GM21723 (cell line): ENCODE results near the gene IGSF21.

ENCODE experiments used
- ATAC-seq: cut with Tn5 transposase; IDR thresholded peaks from one replicate; pipeline ENCODE4 v1.9.1; 2021; ENCODE audit warnings: mild to moderate bottlenecking, moderate library complexity; ENCODE audit not compliant: unreplicated experiment

Gene IGSF21

GRCh38 chr1:18203645-18204044 is 96.0 kb downstream of the IGSF21 start:
- no peak for ATAC-seq

DNA sequence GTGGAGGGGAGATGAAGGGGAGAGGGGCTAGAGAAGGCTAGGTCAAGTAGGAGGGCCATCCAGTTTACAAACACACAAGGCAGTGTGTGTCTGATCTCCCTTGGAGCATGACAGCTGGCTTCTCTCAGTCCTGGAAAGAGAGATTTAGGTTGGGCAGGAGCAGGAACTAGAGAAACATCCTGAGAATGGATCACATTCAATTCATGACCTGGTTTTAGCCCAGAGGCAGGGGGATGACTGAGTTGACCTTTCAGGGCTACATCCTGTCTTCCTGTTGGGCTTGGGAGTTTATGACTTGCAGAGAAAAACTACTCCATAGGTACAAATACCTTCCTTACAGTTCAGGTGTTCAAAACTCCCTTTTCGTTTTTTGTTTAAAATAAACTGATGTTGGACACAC is 97.0 kb downstream of the IGSF21 start:
- ATAC-seq: no peak

DNA sequence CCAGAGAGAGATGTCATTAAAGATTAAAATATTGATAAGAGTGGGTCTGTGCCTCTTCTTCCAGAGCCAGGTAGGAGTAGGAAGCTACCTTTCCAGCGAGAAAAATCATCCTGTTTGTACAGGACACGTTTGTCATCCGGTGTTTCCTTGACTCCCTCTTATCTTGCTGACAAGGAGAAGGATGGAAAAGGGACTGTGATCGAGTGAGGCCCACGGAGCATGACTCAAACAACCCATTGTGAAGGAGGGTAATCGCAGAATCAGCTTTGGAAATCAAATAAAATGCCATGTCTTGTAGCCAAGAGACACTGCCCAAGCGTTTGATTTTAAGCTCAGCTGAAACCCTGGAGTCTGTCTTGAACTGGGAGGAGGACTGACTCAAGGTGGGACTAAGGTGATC is 97.7 kb downstream of the IGSF21 start:
- ATAC-seq: no peak

GRCh38 chr1:18211764-18212163 is 104.2 kb downstream of the IGSF21 start:
- no peak for ATAC-seq

- no peak for ATAC-seq
Observed at GRCh38 chr1:18217398-18218043, 109.9 kb downstream of the IGSF21 start.

GRCh38 chr1:18229625-18230024 is 122.0 kb downstream of the IGSF21 start:
- ATAC-seq: no peak

DNA sequence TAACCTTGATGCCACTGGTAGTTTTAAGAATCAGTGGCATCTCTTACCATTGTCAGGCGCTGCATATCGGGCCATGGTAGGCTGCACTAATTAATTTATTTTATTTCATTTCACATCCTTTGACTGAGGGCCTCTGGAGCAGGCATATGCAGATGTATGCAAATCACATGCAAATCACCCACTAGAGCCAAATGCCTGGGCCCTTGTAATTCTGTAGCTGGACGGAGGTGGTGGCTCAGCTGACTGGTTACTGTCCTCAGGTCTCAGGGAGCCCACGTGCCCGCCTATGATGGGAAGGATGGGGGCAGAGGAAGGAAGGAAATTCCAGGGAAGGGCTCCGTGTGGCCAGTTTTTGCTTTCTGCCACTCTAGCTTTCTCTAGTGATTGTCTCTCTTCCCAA is 122.7 kb downstream of the IGSF21 start:
- no peak for ATAC-seq

DNA sequence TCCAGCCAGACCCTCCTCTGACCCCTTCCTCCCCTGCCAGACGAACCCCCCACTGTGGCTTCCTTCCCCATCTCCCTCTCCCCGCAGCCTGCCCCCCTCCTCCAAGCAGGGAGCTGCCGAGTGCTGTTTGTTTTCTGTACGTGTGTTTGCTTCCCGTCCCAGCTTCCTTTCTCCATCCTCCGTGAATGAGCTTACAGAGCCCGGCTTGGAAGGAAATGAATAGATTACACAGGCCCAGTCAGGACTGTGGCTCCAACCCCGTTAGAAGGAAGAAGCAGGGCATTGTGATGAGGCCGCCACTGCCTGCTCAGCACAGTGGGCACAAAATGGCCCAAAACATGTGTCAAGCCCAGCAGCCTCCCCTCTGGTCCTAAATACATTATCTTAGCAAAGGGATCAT is 123.2 kb downstream of the IGSF21 start:
- ATAC-seq: no peak

GRCh38 chr1:18232052-18232451 is 124.5 kb downstream of the IGSF21 start:
- ATAC-seq: no peak

DNA sequence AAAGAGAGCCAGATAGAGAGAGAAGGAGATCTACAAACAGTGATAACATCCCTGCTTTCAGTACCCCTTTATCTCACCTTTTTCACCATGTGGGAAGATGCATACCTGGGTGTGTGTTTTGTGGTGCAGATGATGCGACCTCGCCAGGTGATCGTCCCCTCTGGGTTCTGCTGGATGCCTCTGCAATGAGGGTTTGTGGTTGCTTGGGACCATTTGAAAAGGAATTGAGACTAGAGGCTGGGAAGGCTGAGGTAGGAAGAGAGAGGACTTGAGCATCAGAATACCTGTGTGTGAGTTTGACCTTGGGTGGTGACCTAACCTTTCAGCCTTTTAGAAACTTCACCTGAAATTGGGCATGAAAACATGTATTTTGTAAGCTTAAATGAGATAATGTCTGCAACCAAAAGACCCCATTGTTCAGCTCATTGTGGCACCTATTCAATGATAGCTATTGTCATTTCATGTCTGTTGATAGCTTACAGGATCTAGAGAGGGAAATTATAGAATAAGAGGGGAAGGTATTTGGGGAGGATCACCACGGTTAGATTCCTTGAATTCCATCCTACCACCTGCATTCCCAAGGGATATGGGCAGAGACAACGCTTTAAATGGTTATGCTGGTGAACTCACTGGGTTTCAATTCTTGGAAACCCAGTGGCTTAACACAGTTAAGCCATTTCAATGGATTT is 125.7 kb downstream of the IGSF21 start:
- ATAC-seq: no peak

- no peak for ATAC-seq
Observed at GRCh38 chr1:18234790-18235242, 127.2 kb downstream of the IGSF21 start.

- no peak for ATAC-seq
Observed at GRCh38 chr1:18237371-18237770, 129.8 kb downstream of the IGSF21 start.

GRCh38 chr1:18238190-18238589 is 130.6 kb downstream of the IGSF21 start:
- no peak for ATAC-seq

DNA sequence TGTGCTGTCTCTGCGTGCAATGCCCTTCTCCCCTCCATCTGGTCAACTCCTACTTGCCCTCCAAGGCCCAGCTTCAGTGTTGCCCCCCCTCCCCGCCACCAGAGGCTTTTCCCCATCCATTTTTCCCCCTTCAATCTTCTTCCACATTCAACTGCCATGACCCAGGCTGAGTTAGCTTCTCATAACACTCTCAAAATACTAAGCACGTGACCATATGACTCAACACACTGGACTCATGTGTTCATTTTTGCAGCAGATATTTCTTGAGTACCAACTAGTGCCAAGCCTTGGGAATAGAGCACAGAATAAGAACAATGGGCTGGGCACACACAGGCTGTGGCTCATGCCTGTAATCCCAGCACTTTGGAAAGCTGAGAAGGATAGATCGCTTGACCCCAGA is 132.1 kb downstream of the IGSF21 start:
- no peak for ATAC-seq

GRCh38 chr1:18240906-18241305 is 133.3 kb downstream of the IGSF21 start:
- no peak for ATAC-seq

GRCh38 chr1:18241891-18242290 is 134.3 kb downstream of the IGSF21 start:
- no peak for ATAC-seq

DNA sequence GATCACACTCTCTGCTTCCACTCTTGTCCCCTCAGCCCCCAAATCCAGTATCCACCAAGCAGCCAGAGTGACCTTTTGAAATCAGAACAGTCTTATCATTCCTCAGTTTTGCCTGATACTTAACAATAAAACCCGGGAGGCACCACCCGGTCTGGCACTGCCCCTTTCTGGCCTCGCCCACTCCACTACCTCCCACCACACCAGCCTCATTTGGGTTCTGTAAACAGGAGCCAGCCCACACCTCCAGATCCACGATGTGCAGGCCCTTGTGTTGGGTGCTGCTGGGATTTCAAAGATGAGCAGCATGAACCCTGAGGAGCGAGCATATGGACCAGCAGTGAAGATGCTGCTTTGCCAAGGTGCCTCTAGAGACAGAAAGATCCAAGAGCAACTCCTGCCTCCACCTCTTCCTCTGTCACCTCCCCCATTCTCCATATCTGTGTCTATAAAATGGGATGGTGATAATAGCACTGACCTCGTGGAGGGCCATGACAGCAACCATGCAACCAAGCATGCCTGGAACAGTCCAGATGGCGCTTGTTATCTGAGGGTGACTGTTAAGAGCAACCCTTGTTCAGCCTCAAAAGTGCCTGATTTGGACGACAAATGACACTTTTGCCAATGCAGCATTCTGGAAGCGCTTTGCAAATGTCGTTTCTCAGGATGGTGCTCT is 136.0 kb downstream of the IGSF21 start:
- no peak for ATAC-seq

GRCh38 chr1:18244762-18245161 is 137.2 kb downstream of the IGSF21 start:
- ATAC-seq: no peak

GRCh38 chr1:18245647-18246046 is 138.0 kb downstream of the IGSF21 start:
- no peak for ATAC-seq

GRCh38 chr1:18246543-18246942 is 138.9 kb downstream of the IGSF21 start:
- no peak for ATAC-seq

- no peak for ATAC-seq
Observed at GRCh38 chr1:18247151-18247550, 139.6 kb downstream of the IGSF21 start.

DNA sequence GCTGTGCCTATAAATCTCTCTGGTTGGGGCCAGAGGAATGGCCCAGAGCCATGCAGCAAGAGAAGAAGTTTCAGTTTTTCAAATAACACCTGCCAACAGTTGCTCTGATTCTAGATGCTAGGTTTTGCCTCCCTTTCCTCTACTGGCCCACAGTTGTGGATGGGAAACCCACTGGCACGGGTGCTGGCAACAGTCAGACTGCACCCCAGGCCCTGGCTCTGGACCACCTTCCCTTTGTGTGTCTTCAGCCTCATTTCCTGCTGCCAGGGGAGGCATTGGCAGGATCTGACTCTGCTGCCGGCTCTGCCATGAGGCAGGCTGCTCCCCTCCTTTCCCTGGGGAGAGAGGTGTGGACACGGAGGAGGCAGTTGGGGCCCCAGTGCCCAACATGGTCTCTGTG is 142.0 kb downstream of the IGSF21 start:
- ATAC-seq: no peak
